ENCODE data around the gene LOXHD1. TPM values are rescaled to one million over a fixed set of nuclear protein-coding genes. Genes with fewer than 3 reads are reported as not detected.

Gene LOXHD1
- total RNA-seq, 2 experiments from 2014 or later: not detected

DNA sequence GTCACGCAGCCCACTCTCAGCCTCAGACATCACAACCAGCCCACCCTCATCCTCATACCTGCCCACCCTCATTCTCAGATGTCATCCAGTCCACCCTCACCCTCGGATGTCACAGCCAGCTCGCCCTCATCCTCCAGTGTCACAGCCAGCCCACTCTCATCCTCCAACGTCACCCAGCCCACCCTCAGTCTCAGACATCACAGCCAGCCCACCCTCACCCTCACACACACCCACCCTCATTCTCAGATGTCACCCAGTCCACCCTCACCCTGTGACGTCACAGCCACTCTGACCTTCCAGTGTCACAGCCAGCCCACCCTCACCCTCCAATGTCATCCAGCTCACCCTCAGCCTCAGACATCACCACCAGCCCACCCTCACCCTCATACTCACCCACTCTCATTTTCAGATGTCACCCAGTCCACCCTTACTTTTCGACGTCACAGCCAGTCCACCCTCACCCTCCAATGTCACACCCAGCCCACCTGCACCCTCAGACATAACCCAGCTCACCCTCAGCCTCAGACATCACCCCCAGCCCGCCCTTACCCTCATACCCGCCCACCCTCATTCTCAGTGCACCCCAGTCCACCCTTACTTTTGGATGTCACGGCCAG, 100.3 kb downstream of the LOXHD1 start:
- CTCF ChIA-PET: no interaction called here
- POLR2A ChIA-PET: interaction anchor here (0.7 kb wide), 1 partner anchor 64 kb away, joined by 5 read pairs; no protein-coding TSS in a partner anchor

DNA sequence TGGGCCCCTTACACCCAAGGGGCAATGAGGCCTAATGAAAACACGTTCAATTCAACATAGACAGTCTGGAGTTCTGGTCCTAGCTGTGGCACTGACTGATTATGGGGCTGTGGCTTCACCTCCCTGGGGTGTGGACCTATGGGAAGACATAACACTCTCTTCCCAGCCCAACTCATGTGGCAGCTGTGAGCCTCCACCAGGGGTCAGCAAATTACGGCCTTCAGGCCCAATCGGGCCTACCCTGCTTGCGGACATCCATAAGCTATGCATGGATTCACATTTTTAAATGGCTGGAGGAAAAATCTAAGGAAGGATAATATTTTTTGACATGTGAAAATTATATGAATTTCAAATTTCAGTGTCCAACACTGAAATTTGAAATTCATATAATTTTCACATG, 101.3 kb downstream of the LOXHD1 start:
- POLR2A ChIA-PET: interaction anchor here (0.7 kb wide), 1 partner anchor 65 kb away, joined by 5 read pairs; no protein-coding TSS in a partner anchor
- CTCF ChIA-PET: interaction anchor here (2.0 kb wide), 1 partner anchor 103 kb away, joined by 6 read pairs; no protein-coding TSS in a partner anchor

DNA sequence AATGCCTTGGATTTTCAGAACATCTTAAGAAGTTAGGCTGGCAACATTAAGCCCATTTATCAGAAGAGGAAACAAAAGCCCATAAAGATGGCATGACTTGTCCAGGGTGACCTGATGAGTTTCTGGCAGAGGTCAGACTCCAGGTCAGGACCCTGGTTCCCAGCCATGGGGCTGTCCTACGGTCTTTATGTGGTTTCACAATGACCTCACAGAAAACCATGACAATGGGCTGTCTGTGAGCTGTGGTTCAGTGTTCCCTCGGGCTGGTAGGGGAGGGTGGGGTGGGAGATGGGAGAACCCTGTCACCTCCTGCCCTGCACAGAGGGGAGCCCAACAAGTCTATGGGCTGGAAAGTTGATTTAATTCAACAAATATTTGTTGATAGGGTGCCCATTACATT, 101.8 kb downstream of the LOXHD1 start:
- ChIA-PET POLR2A (no interaction called here), CTCF (interaction anchor here (2.0 kb wide), 1 partner anchor 103 kb away, joined by 6 read pairs; no protein-coding TSS in a partner anchor)

DNA sequence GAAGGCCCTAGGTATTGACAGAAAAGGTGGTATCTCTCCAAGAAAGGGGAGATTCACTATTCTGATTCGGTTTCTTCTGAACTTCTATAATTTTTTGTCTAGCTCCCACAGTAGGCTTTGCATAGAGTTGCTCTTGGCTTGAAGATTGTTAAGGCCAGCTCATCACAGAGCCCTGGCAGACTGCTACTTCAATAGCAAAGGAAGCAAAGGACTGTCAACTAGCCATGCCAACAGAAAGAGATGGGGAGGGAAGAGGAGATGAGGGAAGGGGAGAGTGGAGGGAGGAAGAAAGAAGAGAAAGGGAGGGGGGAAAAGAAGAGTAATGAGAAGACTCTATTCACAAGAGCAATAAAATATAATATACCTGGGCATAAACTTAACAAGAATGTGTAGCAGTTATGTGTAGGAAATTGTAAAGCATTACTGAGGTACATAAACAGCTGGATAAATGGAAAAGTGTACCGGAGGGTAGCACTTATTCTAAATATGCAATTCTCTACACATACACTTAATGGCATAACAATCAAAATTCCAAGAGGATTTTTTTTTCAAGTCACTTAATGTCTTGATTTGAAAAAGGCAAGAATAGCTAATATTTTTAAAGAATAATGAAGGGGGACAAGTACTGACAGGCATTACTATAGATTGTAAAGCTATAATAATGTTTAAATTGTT, 102.5 kb downstream of the LOXHD1 start:
- POLR2A ChIA-PET: no interaction called here
- CTCF ChIA-PET: interaction anchor here (2.0 kb wide), 1 partner anchor 104 kb away, joined by 6 read pairs; no protein-coding TSS in a partner anchor

DNA sequence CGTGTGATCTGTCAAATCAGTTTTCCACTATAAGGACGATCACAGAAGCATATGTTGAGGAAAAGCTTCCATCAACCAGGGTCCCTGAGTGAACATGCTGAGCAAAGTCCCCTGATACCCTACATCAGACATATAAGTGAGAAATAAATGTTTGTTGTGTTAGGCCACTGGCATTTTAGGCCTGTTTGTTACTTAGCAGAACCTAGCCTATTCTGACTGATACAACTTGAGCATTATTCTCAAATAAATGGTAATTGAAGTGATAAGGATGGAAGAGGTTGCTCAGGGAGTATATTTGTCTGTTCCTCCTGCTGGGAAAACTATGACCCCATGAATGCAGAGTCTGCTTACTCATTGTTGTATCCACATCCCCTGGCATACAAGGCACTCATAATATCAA, 106.4 kb downstream of the LOXHD1 start:
- ChIA-PET POLR2A (no interaction called here), CTCF (no interaction called here)

DNA sequence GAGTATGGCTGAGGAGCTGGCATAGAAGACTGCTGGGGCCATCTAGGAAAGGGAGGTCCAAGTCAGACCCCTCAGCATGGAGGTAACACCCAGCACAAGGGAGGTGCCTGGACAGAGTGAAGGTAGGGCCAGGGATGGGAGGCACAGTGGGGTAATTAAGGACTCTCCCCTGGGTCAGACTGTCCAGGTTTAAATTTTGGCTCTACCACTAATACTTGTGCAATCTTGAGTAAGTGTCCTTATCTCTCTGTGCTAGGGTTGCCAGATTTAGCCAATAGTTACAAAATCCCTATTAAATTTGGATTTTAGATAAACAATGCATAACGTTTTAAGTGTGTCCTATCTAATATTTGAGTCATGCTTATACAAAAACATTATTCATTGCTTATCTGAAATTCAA, 109.5 kb downstream of the LOXHD1 start:
- POLR2A ChIA-PET: no interaction called here
- CTCF ChIA-PET: no interaction called here

DNA sequence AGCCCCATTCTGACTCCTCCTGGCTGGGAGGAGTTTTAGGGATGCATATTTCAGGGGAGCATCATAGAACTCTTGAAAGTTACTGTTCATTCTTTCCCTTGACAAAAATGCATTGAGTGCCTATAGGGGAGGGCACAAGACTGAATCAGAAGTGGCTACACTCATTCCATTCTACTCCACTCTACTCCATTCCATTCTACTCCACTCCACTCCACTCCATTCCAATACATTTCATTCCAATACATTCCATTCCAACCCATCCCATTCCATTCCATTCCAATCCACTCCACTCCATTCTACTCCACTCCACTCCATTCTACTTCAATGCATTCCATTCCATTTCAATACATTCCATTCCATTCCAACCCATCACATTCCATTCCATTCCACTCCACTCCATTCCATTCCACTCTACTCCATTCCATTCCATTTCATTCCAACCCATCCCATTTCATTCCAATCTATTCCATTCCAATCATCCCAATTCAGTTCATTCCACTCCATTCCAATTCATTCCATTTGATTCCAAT, 110.8 kb downstream of the LOXHD1 start:
- CTCF ChIA-PET: no interaction called here
- POLR2A ChIA-PET: no interaction called here

DNA sequence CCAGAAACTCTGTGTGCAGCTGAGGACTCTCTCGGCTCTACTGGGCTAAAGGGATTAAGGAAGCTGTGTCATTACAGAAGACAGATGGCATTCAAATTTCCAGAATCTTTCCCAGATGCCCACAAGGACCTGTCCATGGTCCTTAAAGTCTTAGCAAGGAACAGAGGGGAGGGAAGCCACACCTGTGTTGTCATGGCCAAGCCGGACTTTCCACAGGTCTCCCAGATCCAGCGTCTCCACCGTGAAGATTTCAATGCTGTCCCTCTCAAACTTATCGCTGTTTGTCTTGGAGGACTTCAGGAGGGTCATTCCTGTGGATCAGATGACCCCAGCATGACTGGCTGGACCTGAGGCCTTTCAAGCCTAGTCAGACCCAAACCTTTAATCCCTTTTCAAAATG, 114.5 kb downstream of the LOXHD1 start:
- ChIA-PET CTCF (no interaction called here), POLR2A (no interaction called here)

DNA sequence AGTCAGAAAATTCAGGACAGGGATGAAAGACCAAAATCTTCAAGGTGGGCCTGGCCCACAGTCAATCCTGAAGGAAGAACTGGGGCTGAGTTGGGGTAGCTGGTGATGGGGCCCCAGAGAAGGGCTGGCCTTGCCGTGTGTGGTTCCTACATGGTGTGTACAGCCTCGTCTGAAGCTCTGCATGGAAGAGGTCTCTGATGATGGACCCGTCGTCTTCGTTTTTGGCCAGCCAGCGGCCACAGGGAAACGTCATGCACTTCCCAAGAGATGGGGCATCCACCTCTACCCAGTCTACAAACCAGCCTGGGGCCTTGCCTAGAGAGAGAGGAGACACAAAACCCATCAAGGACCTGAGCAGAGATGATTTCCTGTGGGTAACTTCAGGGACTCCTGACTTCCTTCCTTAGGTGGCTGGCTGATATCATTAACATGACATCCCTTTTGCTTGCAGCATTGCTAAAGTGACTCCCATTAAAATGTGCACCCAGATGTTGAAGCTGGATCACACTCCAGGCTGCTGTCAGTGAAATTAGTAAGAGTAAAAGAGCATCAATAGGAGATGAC, 115.3 kb downstream of the LOXHD1 start:
- ChIA-PET CTCF (no interaction called here), POLR2A (no interaction called here)

DNA sequence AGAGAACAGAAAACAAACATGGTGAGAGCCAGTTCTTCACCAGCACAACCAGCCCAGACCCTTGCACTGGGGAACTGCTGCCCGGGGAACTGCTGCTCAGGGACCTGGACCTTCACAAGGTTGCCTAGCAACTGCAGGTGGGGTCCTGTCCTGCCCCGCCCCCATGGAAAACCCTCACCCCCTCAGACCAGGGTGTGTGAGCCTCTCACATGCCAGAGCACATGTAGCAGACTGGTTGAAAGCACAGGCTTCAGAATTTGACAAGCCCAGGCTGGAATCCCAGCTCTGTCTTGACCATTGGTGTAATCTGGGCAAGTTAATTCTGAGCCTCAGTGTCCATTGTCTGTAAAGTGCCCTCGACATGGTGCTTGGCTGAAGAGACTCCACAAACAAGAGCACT, 118.6 kb downstream of the LOXHD1 start:
- CTCF ChIA-PET: no interaction called here
- POLR2A ChIA-PET: no interaction called here

DNA sequence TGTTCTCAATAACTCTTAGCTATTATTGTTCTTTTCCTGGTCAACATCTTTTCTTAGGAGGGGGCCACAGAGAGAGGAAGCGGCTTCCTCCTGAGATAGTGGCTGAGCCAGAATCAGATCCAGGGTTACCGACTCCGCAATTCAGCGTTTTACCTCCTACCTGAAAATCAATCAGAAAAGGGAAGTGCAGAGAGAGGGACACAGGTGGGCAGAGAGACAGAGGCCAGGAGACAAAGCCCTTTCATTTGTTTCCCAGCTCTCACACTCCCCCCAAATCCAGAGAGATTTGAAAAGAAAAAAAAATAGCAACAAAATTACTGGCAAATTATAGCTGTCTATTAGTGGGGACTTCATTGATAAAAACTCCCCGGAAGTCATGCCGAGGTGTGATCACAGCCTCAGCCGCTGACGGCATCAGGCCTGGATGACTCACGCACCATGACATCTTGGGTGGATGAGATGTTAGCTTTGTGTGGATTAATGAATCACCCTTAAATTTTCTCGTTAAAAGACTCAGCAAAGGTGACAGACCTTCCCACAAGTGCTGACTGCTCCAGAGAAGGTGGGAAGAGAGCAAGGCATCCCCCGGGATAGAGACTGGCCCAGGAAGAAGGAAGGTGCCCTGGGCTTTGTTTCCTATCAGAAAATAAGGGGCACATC, 120.7 kb downstream of the LOXHD1 start:
- ChIA-PET POLR2A (no interaction called here), CTCF (no interaction called here)

DNA sequence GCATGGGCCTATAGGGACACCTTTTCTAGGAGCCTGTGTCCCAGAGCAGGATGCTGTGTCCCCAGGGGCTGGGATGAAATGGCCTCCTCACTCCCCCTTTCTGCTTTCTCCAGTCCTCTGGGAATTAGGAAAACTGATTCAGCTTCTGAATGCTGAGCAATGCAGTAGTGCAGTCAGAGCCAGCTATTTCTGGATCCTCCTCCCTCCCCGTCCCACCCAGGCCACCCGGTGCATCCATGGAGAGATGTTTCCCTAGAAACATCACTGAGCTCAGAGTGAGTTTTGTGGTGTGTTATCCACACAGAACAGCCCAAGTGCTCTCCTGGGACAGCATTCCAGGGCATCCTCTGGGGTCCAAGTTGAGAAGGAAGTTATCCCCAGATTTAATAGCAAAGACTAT, 125.5 kb downstream of the LOXHD1 start:
- ChIA-PET POLR2A (no interaction called here), CTCF (no interaction called here)

DNA sequence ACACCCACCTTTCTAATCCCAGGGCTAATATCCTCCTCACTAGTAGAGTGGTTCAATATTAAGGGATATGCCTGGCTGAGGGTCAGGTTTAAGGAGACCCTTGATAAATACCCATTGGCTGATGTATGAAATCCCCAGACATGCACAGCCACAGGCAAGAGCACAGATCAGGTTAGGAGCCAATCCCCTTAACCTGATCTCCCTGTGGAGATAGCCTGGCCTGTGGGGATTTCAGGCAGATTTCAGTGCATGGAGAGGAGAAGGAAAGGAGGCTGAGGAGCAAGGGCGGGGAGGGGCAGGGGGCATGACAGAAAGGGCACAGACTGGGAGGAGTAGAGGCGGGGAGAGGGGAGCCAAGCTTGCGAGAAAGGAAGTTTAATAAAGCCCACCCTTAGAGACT, 129.0 kb downstream of the LOXHD1 start:
- ChIA-PET CTCF (no interaction called here), POLR2A (no interaction called here)

DNA sequence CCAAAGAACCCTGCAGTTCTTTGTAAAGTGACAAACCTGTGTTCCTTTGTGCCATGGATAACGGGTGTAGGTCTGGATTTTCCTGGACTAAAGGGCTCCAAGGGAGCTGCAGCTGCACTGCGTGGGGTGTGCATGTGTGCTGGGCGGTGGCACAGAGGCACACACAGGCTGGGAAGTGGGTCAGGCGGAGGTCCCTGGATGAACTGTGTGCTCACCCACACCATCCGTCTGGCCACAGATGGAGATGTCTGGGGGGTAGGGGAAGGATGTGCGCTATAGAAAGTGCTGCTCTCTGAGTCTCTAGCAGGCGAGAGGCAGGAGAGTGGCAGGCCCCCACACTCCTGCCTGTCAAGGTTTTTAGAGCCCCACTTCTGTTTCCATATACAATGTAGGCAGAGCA, 137.2 kb downstream of the LOXHD1 start:
- POLR2A ChIA-PET: no interaction called here
- CTCF ChIA-PET: no interaction called here

DNA sequence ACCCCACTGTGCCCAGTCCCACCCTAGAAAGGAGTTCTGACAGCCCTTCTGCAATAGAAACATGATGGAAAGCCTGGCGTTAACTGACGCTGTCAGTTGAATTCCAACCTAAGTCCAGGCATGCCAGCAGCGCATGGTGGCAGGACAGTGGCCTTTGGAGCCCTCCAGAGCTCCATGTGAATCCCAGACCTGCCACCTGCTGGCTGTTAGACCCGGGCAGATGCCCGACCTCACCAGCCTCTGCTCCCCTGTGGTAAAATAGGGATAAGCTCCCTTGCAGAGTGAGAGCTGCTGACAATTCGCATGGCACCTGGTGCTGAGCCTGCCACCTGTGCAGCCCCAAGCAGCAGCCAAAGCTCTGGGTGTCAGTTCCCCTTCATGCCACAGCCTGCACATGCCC, 138.6 kb downstream of the LOXHD1 start:
- ChIA-PET CTCF (interaction anchor here (1.1 kb wide), 1 partner anchor 140 kb away, joined by 3 read pairs; no protein-coding TSS in a partner anchor), POLR2A (no interaction called here)

DNA sequence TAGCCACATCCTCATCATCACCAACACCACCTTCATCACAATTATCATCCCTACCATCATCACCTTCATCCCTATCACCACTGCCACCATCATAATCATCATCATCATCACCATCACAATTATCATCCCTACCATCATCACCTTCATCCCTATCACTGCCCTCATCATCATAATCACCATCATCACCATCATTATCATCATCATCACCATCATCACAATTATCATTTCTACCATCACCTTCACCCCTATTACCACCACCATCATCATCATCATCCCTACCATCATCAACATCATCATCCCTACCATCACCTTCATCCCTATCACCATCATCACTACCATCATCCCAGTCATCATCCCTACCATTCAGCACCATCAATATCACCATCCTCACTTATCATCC, 140.5 kb downstream of the LOXHD1 start:
- POLR2A ChIA-PET: no interaction called here
- CTCF ChIA-PET: no interaction called here

DNA sequence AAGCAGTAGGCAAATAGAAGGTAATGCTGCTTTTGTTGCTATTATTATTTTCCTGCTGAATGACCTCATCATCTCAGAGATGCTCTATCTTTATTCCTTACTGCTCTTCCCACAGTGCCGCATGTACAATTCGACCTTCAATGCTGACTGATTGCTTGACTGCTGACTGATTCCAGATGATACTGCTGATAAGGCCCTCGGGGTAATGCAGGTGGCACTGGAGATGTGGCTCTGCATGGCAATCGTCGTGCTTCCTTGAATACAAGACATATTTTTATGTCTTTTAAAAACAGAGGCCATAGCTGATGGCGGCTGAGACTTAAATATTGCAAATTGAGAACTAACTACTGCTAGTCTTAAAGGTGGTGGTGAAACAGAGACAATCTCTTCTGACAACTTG, 146.6 kb downstream of the LOXHD1 start:
- ChIA-PET CTCF (no interaction called here), POLR2A (no interaction called here)

DNA sequence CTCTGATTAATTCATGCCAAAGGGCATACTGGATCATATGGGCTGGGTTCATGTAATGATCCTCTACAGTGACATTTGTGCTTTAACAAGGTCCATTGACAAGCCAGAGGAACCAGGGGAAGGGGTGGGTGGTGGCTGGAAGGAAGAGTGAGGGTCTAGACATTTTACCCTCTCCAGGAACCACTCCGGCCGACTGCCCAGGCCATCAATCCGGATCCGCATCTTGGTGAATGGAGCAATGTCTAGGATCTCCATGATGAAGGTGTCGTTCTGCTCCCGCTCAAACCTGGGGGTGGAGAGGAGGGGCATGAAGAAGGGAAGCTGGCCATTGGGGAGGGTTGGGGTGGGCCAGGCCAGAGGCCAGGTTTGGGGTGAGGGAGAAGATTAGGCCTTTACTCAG, 147.5 kb downstream of the LOXHD1 start:
- CTCF ChIA-PET: no interaction called here
- POLR2A ChIA-PET: no interaction called here

DNA sequence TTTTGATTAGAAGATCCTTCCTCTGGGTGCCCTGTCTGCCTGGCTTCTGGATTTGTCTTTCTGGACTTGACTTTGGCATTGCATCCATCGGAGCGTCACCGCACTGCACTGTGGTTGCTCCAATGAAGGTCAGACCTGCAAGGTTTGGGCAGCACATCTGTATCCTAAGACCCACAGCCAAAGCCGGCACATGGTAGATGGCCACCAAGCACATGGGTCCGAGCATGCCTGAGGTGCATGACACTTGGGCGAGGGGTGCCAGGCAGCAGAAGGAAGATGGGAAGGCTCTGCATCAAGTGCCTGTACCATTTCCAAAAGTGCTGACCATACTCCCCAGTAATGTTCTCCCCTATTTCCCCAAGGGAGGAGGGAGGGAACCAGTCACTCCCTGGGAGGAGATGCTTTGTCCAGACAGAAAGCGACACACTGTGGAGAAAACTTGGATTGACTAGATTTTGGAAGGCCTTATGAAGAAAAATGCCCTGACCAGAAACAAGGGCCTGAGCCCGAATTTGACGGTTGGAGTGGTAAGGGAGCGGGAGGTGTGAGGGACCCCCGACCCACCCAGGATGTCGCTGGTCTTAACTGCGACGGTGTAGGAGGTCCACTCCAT, 149.9 kb downstream of the LOXHD1 start:
- POLR2A ChIA-PET: no interaction called here
- CTCF ChIA-PET: no interaction called here

DNA sequence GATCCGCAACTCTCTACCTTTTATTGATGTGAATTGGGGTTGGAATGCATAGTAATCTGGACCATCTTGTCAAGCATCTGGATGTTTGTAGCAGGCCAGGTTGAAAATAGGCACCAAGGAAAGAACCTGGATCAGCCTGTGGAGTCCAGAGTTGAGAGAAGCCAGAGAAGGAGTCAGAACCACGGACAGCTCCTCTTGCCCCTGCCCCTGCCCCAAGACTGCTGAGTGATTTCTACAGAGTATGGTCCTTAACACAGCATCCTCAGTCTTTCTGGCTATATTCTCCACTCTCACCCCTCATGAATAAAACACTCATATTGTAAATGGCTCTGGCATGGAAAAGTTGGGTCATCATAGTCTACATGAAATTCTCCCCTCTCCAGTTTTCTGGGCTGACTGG, 154.6 kb downstream of the LOXHD1 start:
- ChIA-PET CTCF (no interaction called here), POLR2A (no interaction called here)

DNA sequence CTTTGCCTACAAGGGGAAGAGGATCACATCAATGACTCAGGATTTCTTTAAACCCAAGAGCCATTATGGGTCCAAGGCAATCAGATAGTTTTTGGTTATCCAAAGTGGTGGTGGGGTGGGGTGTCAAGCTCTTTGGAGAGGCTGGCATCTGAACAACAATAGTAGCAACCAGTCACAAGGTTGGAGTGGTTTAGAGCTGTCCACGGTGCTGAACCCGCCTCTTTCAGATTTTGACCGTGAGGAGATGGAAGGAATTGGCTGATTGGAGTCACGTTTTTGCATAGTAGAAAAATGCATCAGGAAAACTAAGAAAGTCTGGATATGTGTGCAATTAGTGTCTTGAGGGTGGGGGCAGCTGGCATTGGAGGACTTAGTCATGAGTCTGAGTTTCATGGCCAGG, 159.9 kb downstream of the LOXHD1 start:
- ChIA-PET POLR2A (no interaction called here), CTCF (no interaction called here)

Data from activated CD8-positive, alpha-beta memory T cell treated with anti-CD3 and anti-CD28 coated beads for 36 hours (primary cell).